ENCODE results near the gene SCARB2.
"Not testable (repeated sequence)": the region's sequence is repeated elsewhere in the genome, so short reads cannot be mapped to it uniquely, and the experiment has no call there.

Gene SCARB2

GRCh38 chr4:76213415-76214176 lies at the start of gene SCARB2:
Gene SCARB2 (minus strand): TSS chr4:76213824. CDS start chr4:76213543, 281 bp downstream.
- DNase-seq (ENCODE audit: low spot score), result peak; percentile 75

GRCh38 chr4:76260571-76260970 lies 46.9 kb upstream of the SCARB2 start:
- no peak for DNase-seq (ENCODE audit: low spot score)

- DNase-seq (ENCODE audit: low spot score), result no peak
Measured at GRCh38 chr4:76257824-76258223, 44.2 kb upstream of the SCARB2 start.

- DNase-seq (ENCODE audit: low spot score), result no peak
Measured at GRCh38 chr4:76256968-76257367, 43.3 kb upstream of the SCARB2 start.

- DNase-seq (ENCODE audit: low spot score), result no peak
Measured at GRCh38 chr4:76256032-76256431, 42.4 kb upstream of the SCARB2 start.

- no peak for DNase-seq (ENCODE audit: low spot score)
Measured at GRCh38 chr4:76253511-76253910, 39.9 kb upstream of the SCARB2 start.

- no peak for DNase-seq (ENCODE audit: low spot score)
Measured at GRCh38 chr4:76252271-76252653, 38.6 kb upstream of the SCARB2 start.

- DNase-seq (ENCODE audit: low spot score), result peak; percentile 33
Measured at GRCh38 chr4:76251441-76252270, 38.0 kb upstream of the SCARB2 start, which contains the start of gene FAM47E. Gene FAM47E (plus strand): TSS chr4:76251721. CDS start chr4:76251747, 26 bp downstream.

- DNase-seq (ENCODE audit: low spot score), result no peak
Measured at GRCh38 chr4:76250962-76251361, 37.3 kb upstream of the SCARB2 start.

- no peak for DNase-seq (ENCODE audit: low spot score)
Measured at GRCh38 chr4:76246852-76247251, 33.2 kb upstream of the SCARB2 start.

- no peak for DNase-seq (ENCODE audit: low spot score)
Measured at GRCh38 chr4:76246025-76246424, 32.4 kb upstream of the SCARB2 start.

- DNase-seq (ENCODE audit: low spot score), result not testable (repeated sequence)
Measured at GRCh38 chr4:76243877-76244276, 30.3 kb upstream of the SCARB2 start.

- DNase-seq (ENCODE audit: low spot score), result no peak
Measured at GRCh38 chr4:76240236-76240635, 26.6 kb upstream of the SCARB2 start.

- DNase-seq (ENCODE audit: low spot score), result no peak
Measured at GRCh38 chr4:76238701-76239100, 25.1 kb upstream of the SCARB2 start.

- DNase-seq (ENCODE audit: low spot score), result no peak
Measured at GRCh38 chr4:76238236-76238635, 24.6 kb upstream of the SCARB2 start.

- no peak for DNase-seq (ENCODE audit: low spot score)
Measured at GRCh38 chr4:76235915-76236314, 22.3 kb upstream of the SCARB2 start.

GRCh38 chr4:76235407-76235806 lies 21.8 kb upstream of the SCARB2 start:
- no peak for DNase-seq (ENCODE audit: low spot score)

- no peak for DNase-seq (ENCODE audit: low spot score)
Measured at GRCh38 chr4:76234679-76235044, 21.0 kb upstream of the SCARB2 start.

- DNase-seq (ENCODE audit: low spot score), result no peak
Measured at GRCh38 chr4:76233967-76234678, 20.5 kb upstream of the SCARB2 start.

GRCh38 chr4:76233529-76233928 lies 19.9 kb upstream of the SCARB2 start:
- DNase-seq (ENCODE audit: low spot score), result no peak

- no peak for DNase-seq (ENCODE audit: low spot score)
Measured at GRCh38 chr4:76233083-76233482, 19.5 kb upstream of the SCARB2 start.

- no peak for DNase-seq (ENCODE audit: low spot score)
Measured at GRCh38 chr4:76232681-76233080, 19.1 kb upstream of the SCARB2 start.

GRCh38 chr4:76226418-76226817 lies 12.8 kb upstream of the SCARB2 start:
- no peak for DNase-seq (ENCODE audit: low spot score)

Data from kidney capillary endothelial cell (primary cell).